ENCODE results near the gene TRERF1.

DNA sequence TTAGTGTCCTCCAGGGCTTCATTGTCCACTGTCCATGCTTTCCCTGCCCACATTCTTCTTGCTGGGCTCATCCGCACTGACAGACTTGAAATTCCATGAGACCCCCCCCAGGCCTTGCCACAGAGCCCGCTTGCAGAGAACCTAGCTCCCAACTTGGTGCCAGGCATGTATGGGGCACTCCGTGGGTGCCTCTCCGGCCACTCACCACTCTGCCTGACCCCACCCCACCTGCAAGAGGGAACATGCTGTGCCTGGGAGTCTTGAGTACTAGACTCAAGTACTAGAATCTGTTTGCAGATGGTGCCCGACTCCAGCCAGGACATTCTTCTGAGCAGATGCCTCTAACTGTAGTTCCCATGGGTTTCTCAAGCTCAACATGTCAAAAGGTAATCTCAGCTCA, 47.9 kb downstream of the TRERF1 start:
- TF ChIP-seq, protein P1, sequence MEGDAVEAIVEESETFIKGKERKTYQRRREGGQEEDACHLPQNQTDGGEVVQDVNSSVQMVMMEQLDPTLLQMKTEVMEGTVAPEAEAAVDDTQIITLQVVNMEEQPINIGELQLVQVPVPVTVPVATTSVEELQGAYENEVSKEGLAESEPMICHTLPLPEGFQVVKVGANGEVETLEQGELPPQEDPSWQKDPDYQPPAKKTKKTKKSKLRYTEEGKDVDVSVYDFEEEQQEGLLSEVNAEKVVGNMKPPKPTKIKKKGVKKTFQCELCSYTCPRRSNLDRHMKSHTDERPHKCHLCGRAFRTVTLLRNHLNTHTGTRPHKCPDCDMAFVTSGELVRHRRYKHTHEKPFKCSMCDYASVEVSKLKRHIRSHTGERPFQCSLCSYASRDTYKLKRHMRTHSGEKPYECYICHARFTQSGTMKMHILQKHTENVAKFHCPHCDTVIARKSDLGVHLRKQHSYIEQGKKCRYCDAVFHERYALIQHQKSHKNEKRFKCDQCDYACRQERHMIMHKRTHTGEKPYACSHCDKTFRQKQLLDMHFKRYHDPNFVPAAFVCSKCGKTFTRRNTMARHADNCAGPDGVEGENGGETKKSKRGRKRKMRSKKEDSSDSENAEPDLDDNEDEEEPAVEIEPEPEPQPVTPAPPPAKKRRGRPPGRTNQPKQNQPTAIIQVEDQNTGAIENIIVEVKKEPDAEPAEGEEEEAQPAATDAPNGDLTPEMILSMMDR (IDR thresholded peaks at IDR 0.05) = no peak
- TF ChIP-seq POLR2A (IDR thresholded peaks at IDR 0.05) = no peak
